GM19193 (cell line): ENCODE results near the gene SLC17A3.

Experiments used
- POLR2A ChIP-seq: IDR thresholded peaks from 4 replicates; pipeline ENCODE4 v1.6.1; 2011; ENCODE audit not compliant: insufficient read depth, insufficient read length; ENCODE audit errors: extremely low read depth

The SLC17A3 gene

GRCh38 chr6:25874822-25875562 lies 949 bp upstream of the SLC17A3 start:
- TF ChIP-seq POLR2A, result no peak

- TF ChIP-seq POLR2A, result no peak
These were observed 1.2 kb downstream of the SLC17A3 start for GRCh38 chr6:25872814-25873213.

GRCh38 chr6:25869840-25870239 lies 4.2 kb downstream of the SLC17A3 start:
- TF ChIP-seq POLR2A, result no peak

GRCh38 chr6:25868436-25869183 lies 5.4 kb downstream of the SLC17A3 start:
- no peak for TF ChIP-seq POLR2A

GRCh38 chr6:25866011-25866410 lies 8.0 kb downstream of the SLC17A3 start:
- TF ChIP-seq POLR2A, result no peak

GRCh38 chr6:25863360-25863759 lies 10.7 kb downstream of the SLC17A3 start:
- TF ChIP-seq POLR2A, result no peak

- no peak for TF ChIP-seq POLR2A
These were observed 11.8 kb downstream of the SLC17A3 start for GRCh38 chr6:25862199-25862598.

- TF ChIP-seq POLR2A, result no peak
These were observed 21.3 kb downstream of the SLC17A3 start for GRCh38 chr6:25852756-25853155.

- no peak for TF ChIP-seq POLR2A
These were observed 22.1 kb downstream of the SLC17A3 start for GRCh38 chr6:25851961-25852360.

- TF ChIP-seq POLR2A, result no peak
These were observed 29.5 kb downstream of the SLC17A3 start for GRCh38 chr6:25844518-25844917.

GRCh38 chr6:25842526-25842925 lies 31.5 kb downstream of the SLC17A3 start:
- TF ChIP-seq POLR2A, result no peak

GRCh38 chr6:25835442-25836283 lies 38.4 kb downstream of the SLC17A3 start:
- TF ChIP-seq POLR2A, result no peak

GRCh38 chr6:25834950-25835349 lies 39.1 kb downstream of the SLC17A3 start:
- no peak for TF ChIP-seq POLR2A

GRCh38 chr6:25833136-25833535 lies 40.9 kb downstream of the SLC17A3 start:
- no peak for TF ChIP-seq POLR2A

GRCh38 chr6:25832670-25833069 lies 41.4 kb downstream of the SLC17A3 start:
- no peak for TF ChIP-seq POLR2A
